WTC11 (cell line): ENCODE results near the gene GRAMD1A. TPM values are rescaled to one million over a fixed set of nuclear protein-coding genes. Genes with fewer than 3 reads are reported as not detected.
"Not testable (repeated sequence)": the region's sequence is repeated elsewhere in the genome, so short reads cannot be mapped to it uniquely, and the experiment has no call there.

ENCODE experiments used
- ATAC-seq: fragments of 200-7000 bp; cut with Tn5 transposase; 2 replicates; pipeline ENCODE4 v1.10.0; 2021; ENCODE audit warnings: mild to moderate bottlenecking, moderate library complexity
- CTCF ChIA-PET: fragments of 300-600 bp; sonication (Branson Sonifier 250); formaldehyde crosslinking; loops from one replicate; lab custom pipeline; 2021; ENCODE audit warnings: antibody characterized with exemption; lab: Charles Lee
- POLR2A ChIA-PET: fragments of 350-600 bp; sonication (Branson Sonifier 250); formaldehyde crosslinking; loops from one replicate; lab custom pipeline; 2021; ENCODE audit warnings: antibody characterized with exemption; lab: Charles Lee
- DNase-seq: peaks from one replicate; pipeline ENCODE4 v3.0.0; 2021; ENCODE audit warnings: low spot score
- H3K27ac Mint-ChIP-seq: 2 replicates; pipeline ENCODE4 v1.8.0; 2021; ENCODE audit warnings: mixed read lengths
- H3K27me3 Mint-ChIP-seq: 2 replicates; pipeline ENCODE4 v1.8.0; 2021; ENCODE audit warnings: low read depth, mild to moderate bottlenecking, moderate library complexity, mixed read lengths
- H3K36me3 Mint-ChIP-seq: 2 replicates; pipeline ENCODE4 v1.8.0; 2021; ENCODE audit warnings: mixed read lengths
- H3K4me1 Mint-ChIP-seq: 2 replicates; pipeline ENCODE4 v1.8.0; 2022; ENCODE audit warnings: mixed read lengths
- H3K4me3 Mint-ChIP-seq: 2 replicates; pipeline ENCODE4 v1.8.0; 2021; ENCODE audit warnings: mild to moderate bottlenecking, moderate library complexity, mixed read lengths
- H3K9me3 Mint-ChIP-seq: 2 replicates; pipeline ENCODE4 v1.8.0; 2021; ENCODE audit warnings: mixed read lengths
- KAT7 ChIP-seq: sonication (generic); formaldehyde crosslinking; IDR thresholded peaks from 2 replicates; pipeline ENCODE4 v1.8.1; 2023; ENCODE audit warnings: missing genetic modification reagents, mild to moderate bottlenecking, borderline replicate concordance
- NFATC4 ChIP-seq: fragments of 250-450 bp; sonication (Bioruptor Pico); IDR thresholded peaks from 2 replicates; pipeline ENCODE4 v1.9.0; 2021; ENCODE audit warnings: mild to moderate bottlenecking
- RORB ChIP-seq: fragments of 250-450 bp; sonication (Bioruptor Pico); IDR thresholded peaks from 2 replicates; pipeline ENCODE4 v1.9.0; 2021; ENCODE audit warnings: mild to moderate bottlenecking
- SP1 ChIP-seq: sonication (generic); formaldehyde crosslinking; conservative IDR thresholded peaks from 2 replicates; pipeline ENCODE4 v1.8.1; 2022; ENCODE audit warnings: missing genetic modification reagents
- TCF7 ChIP-seq: sonication (generic); formaldehyde crosslinking; IDR thresholded peaks from 2 replicates; pipeline ENCODE4 v1.8.0; 2022; ENCODE audit warnings: mild to moderate bottlenecking, low read depth, missing genetic modification reagents, moderate library complexity
- TP53 ChIP-seq: sonication (generic); formaldehyde crosslinking; IDR thresholded peaks from 2 replicates; pipeline ENCODE4 v1.8.1; 2023; ENCODE audit warnings: mild to moderate bottlenecking, missing genetic modification reagents
- ZNF121 ChIP-seq: sonication (generic); formaldehyde crosslinking; IDR thresholded peaks from 2 replicates; pipeline ENCODE4 v1.8.0; 2023; ENCODE audit warnings: missing genetic modification reagents
- ZNF232 ChIP-seq: sonication (generic); formaldehyde crosslinking; IDR thresholded peaks from 2 replicates; pipeline ENCODE4 v1.8.0; 2022; ENCODE audit warnings: mild to moderate bottlenecking, missing genetic modification reagents
- ZNF263 ChIP-seq: sonication (generic); formaldehyde crosslinking; IDR thresholded peaks from 2 replicates; pipeline ENCODE4 v1.8.1; 2022; ENCODE audit warnings: low read depth, mild to moderate bottlenecking, moderate library complexity, missing genetic modification reagents
- total RNA-seq: library from RNA; stranded (reverse); gene quantifications from 3 replicates; pipeline ENCODE4 v1.2.3, GENCODE V29; 2021
- TF ChIP-seq, protein P1 (sequence below): sonication (generic); formaldehyde crosslinking; IDR thresholded peaks from 2 replicates; pipeline ENCODE4 v1.8.0; 2022; ENCODE audit warnings: mild to moderate bottlenecking, missing genetic modification reagents
- TF ChIP-seq, protein P2 (sequence below): sonication (generic); formaldehyde crosslinking; IDR thresholded peaks from 2 replicates; pipeline ENCODE4 v1.8.1; 2022; ENCODE audit warnings: low read depth, missing genetic modification reagents, borderline replicate concordance
- TF ChIP-seq, protein P3 (sequence below): fragments of 250-450 bp; sonication (Bioruptor Pico); IDR thresholded peaks from 2 replicates; pipeline ENCODE4 v2.1.2; 2022; ENCODE audit warnings: mild to moderate bottlenecking, moderate library complexity
- TF ChIP-seq, protein P4 (sequence below): sonication (generic); formaldehyde crosslinking; IDR thresholded peaks from 2 replicates; pipeline ENCODE4 v1.8.0; 2022; ENCODE audit warnings: mild to moderate bottlenecking, missing genetic modification reagents
- TF ChIP-seq, protein P5 (sequence below): sonication (generic); formaldehyde crosslinking; IDR thresholded peaks from 2 replicates; pipeline ENCODE4 v1.8.1; 2023; ENCODE audit warnings: mild to moderate bottlenecking, moderate library complexity, missing genetic modification reagents

The GRAMD1A gene
- total RNA-seq, 1 experiment from 2014 or later, result 389 TPM

DNA sequence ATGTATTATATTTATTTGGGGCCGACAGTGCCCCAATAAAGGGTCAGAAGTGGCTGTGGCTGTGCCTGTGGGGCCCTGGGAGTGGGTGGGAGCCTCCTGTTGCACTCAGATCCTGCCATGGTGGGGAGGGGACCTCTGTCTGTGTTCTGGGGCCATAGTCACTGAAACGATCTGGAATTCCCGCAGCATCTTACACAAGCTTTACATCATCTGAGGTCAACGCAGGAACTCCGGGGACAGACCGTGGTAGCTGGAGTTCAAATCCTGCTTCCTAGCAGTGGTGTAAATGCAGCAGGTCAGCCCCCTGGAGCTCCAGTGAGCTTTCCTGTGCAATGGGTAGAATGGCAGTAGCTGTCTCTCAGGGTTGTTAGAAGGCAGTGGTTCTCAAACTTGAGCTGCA lies 26.3 kb downstream of the GRAMD1A start (continued):
- TF ChIP-seq, protein P1, sequence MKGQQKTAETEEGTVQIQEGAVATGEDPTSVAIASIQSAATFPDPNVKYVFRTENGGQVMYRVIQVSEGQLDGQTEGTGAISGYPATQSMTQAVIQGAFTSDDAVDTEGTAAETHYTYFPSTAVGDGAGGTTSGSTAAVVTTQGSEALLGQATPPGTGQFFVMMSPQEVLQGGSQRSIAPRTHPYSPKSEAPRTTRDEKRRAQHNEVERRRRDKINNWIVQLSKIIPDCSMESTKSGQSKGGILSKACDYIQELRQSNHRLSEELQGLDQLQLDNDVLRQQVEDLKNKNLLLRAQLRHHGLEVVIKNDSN, result no peak
- TF ChIP-seq, protein P2, sequence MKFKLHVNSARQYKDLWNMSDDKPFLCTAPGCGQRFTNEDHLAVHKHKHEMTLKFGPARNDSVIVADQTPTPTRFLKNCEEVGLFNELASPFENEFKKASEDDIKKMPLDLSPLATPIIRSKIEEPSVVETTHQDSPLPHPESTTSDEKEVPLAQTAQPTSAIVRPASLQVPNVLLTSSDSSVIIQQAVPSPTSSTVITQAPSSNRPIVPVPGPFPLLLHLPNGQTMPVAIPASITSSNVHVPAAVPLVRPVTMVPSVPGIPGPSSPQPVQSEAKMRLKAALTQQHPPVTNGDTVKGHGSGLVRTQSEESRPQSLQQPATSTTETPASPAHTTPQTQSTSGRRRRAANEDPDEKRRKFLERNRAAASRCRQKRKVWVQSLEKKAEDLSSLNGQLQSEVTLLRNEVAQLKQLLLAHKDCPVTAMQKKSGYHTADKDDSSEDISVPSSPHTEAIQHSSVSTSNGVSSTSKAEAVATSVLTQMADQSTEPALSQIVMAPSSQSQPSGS (CRISPR knock-in tag), result no peak
- TF ChIP-seq ZNF232 (CRISPR knock-in tag), result no peak
- no peak for TF ChIP-seq NFATC4 (CRISPR knock-in tag)

DNA sequence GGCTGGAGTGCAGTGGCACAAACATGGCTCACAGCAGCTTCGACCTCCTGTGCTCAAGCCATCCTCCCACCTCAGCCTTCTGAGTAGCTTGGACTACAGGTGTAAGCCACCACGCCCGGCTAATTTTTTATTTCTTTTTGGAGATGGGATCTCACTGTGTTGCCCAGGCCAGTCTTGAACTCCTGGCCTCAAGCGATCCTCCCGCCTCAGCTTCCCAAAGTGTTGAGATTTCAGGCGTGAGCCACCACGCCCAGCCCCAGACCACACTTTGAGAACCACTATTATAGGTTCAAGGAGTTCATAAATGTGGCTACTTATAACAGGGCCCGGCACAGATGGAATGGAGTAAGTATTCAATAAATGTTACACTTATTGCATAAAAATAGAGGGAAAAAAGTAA lies 26.9 kb downstream of the GRAMD1A start:
- peaks cover 50% of the 10 kb centered on the region for H3K36me3 Mint-ChIP-seq
- H3K4me3 Mint-ChIP-seq, result no peak overlapping the region
- TF ChIP-seq, protein P3, sequence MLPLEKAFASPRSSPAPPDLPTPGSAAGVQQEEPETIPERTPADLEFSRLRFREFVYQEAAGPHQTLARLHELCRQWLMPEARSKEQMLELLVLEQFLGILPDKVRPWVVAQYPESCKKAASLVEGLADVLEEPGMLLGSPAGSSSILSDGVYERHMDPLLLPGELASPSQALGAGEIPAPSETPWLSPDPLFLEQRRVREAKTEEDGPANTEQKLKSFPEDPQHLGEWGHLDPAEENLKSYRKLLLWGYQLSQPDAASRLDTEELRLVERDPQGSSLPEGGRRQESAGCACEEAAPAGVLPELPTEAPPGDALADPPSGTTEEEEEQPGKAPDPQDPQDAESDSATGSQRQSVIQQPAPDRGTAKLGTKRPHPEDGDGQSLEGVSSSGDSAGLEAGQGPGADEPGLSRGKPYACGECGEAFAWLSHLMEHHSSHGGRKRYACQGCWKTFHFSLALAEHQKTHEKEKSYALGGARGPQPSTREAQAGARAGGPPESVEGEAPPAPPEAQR (CRISPR knock-in tag), result no peak
- TF ChIP-seq ZNF121 (CRISPR knock-in tag), result peak; percentile 83
- H3K9me3 Mint-ChIP-seq, result no peaks in the 10 kb centered on the region
- POLR2A ChIA-PET, result no interaction called here
- no peak for ATAC-seq
- no peak for DNase-seq
- peaks cover 6% of the 10 kb centered on the region for H3K4me1 Mint-ChIP-seq
- no peak overlapping the region for H3K27ac Mint-ChIP-seq
- CTCF ChIA-PET, result interaction anchor here (1.5 to 1.9 kb wide), 2 partner anchors 17 to 52 kb away, joined by 5 to 10 read pairs; no protein-coding TSS in a partner anchor
- peaks cover 20% of the 10 kb centered on the region for H3K27me3 Mint-ChIP-seq

DNA sequence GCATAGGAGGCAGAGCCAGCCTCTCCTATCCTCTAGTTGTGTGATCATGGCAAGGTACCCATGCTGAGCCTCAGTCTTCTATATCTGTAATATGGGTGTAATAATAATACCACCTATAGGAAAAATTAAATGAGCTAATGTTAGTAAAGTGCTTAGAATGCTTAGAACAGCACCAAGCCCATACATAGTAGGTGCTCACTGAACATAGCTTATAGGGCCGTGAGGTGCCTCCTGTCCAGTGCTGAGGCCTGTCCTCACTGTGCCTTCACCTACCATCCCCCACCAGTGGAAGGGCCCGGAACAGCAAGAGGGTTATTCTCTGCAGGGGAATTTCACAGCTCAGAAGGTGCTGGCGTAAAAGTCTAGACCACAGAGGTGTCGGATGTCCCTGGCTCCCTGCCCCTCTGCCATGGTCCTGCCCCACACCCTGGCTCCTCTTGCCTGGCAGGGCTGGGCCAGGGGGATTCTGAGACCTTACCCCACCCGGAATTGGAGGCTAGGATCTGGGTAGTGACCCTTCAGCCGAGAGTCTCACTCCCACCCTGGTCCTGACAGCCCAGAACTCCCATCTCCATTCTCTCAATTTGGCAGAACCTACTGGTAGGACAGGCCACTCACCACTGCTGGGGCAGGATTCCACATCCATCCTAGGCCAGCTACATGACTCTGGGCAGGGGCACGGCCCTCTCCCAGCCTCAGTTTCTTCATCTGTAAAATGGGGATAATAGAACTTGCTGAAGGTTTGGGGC lies 27.9 kb downstream of the GRAMD1A start:
- Mint-ChIP-seq H3K4me1 (peaks cover 8% of the 10 kb centered on the region), H3K27ac (peak overlapping the region; percentile 65; the same call in 1 of the 2 replicates), H3K27me3 (peaks cover 30% of the 10 kb centered on the region), H3K9me3 (no peaks in the 10 kb centered on the region), H3K4me3 (peak overlapping the region; percentile 10; the same call in 1 of the 2 replicates), H3K36me3 (peaks cover 44% of the 10 kb centered on the region)
- TF ChIP-seq RORB (CRISPR knock-in tag) (no peak), ZNF263 (CRISPR knock-in tag) (no peak), TCF7 (CRISPR knock-in tag) (no peak), SP1 (CRISPR knock-in tag) (no peak), TP53 (CRISPR knock-in tag) (no peak), KAT7 (CRISPR knock-in tag) (no peak)
- TF ChIP-seq, protein P4, sequence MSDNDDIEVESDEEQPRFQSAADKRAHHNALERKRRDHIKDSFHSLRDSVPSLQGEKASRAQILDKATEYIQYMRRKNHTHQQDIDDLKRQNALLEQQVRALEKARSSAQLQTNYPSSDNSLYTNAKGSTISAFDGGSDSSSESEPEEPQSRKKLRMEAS (CRISPR knock-in tag), result 0 out of 2 replicates have a peak, but pooled peaks have one; percentile 24
- TF ChIP-seq, protein P5, sequence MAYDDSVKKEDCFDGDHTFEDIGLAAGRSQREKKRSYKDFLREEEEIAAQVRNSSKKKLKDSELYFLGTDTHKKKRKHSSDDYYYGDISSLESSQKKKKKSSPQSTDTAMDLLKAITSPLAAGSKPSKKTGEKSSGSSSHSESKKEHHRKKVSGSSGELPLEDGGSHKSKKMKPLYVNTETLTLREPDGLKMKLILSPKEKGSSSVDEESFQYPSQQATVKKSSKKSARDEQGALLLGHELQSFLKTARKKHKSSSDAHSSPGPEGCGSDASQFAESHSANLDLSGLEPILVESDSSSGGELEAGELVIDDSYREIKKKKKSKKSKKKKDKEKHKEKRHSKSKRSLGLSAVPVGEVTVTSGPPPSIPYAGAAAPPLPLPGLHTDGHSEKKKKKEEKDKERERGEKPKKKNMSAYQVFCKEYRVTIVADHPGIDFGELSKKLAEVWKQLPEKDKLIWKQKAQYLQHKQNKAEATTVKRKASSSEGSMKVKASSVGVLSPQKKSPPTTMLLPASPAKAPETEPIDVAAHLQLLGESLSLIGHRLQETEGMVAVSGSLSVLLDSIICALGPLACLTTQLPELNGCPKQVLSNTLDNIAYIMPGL (CRISPR knock-in tag), result no peak
- DNase-seq (no peak), ATAC-seq (no peak)
- ChIA-PET CTCF (interaction anchor here (0.5 to 1.9 kb wide), 4 partner anchors 16 to 526 kb away, joined by 3 to 8 read pairs (median 4); no protein-coding TSS in a partner anchor), POLR2A (no interaction called here)

DNA sequence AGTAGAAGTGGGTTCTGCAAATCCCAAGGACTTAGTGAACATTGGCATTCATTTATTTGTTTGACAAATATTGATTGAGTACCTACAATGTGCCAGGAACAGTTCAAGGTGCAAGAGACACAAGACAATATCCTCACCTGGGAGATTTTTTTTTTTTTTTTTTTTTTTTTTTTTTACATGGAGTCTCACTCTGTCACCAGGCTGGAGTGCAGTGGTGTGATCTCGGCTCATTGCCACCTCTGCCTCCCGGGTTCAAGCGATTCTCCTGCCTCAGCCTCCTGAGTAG lies 28.4 kb downstream of the GRAMD1A start:
- H3K27ac Mint-ChIP-seq, result peak overlapping the region; percentile 65; the same call in 1 of the 2 replicates
- CTCF ChIA-PET, result interaction anchor here (1.1 to 1.7 kb wide), 2 partner anchors 16 kb away, joined by 3 to 8 read pairs; no protein-coding TSS in a partner anchor
- H3K9me3 Mint-ChIP-seq, ATAC-seq, DNase-seq, POLR2A ChIA-PET, H3K4me1 Mint-ChIP-seq: not testable (repeated sequence)
- H3K27me3 Mint-ChIP-seq, result peaks cover 35% of the 10 kb centered on the region
- peaks cover 40% of the 10 kb centered on the region for H3K36me3 Mint-ChIP-seq
- H3K4me3 Mint-ChIP-seq, result peak overlapping the region; percentile 10; the same call in 1 of the 2 replicates
